Osteocyte (in vitro differentiated cells): ENCODE measurements around the gene PCCA. TPM values are rescaled to one million over a fixed set of nuclear protein-coding genes. Genes with fewer than 3 reads are reported as not detected.

Experiments used
- DNase-seq: peaks from one replicate; pipeline ENCODE4 v3.0.0; 2021; ENCODE audit warnings: mixed read lengths; ENCODE audit not compliant: unreplicated experiment; ENCODE audit errors: extremely low spot score
- H3K27ac Mint-ChIP-seq: one replicate; pipeline ENCODE4 v1.8.0; 2021; ENCODE audit warnings: mild to moderate bottlenecking, mixed read lengths; ENCODE audit not compliant: unreplicated experiment
- H3K27me3 Mint-ChIP-seq: one replicate; pipeline ENCODE4 v1.8.0; 2021; ENCODE audit warnings: mixed read lengths; ENCODE audit not compliant: unreplicated experiment
- H3K36me3 Mint-ChIP-seq: one replicate; pipeline ENCODE4 v1.8.0; 2021; ENCODE audit warnings: mixed read lengths; ENCODE audit not compliant: unreplicated experiment
- H3K4me1 Mint-ChIP-seq: one replicate; pipeline ENCODE4 v1.8.0; 2021; ENCODE audit warnings: mixed read lengths; ENCODE audit not compliant: unreplicated experiment
- H3K4me3 Mint-ChIP-seq: one replicate; pipeline ENCODE4 v1.8.0; 2021; ENCODE audit warnings: mild to moderate bottlenecking, moderate library complexity, mixed read lengths; ENCODE audit not compliant: unreplicated experiment
- H3K9me3 Mint-ChIP-seq: one replicate; pipeline ENCODE4 v1.8.0; 2021; ENCODE audit warnings: mixed read lengths; ENCODE audit not compliant: unreplicated experiment
- CTCF ChIP-seq: fragments of 200-600 bp; sonication (generic); IDR thresholded peaks from 2 replicates; pipeline ENCODE4 v1.5.0; 2021; ENCODE audit warnings: antibody characterized with exemption, mild to moderate bottlenecking, moderate library complexity
- total RNA-seq: library from RNA; stranded (reverse); gene quantifications from 2 replicates; pipeline ENCODE4 v1.2.1, GENCODE V29; 2021

The PCCA gene
- total RNA-seq, 1 donor from 2014 or later = 33.7 TPM

GRCh38 chr13:100511466-100511865 lies 422.6 kb downstream of the PCCA start:
- H3K4me1 Mint-ChIP-seq = peaks cover 63% of the 10 kb centered on the region
- peaks cover 3% of the 10 kb centered on the region for H3K36me3 Mint-ChIP-seq

GRCh38 chr13:100512422-100512821 lies 423.5 kb downstream of the PCCA start:
- peaks cover 62% of the 10 kb centered on the region for H3K4me1 Mint-ChIP-seq
- no peak overlapping the region for H3K4me3 Mint-ChIP-seq
- peaks cover 3% of the 10 kb centered on the region for H3K36me3 Mint-ChIP-seq
- no peak for DNase-seq
- no peaks in the 10 kb centered on the region for H3K27me3 Mint-ChIP-seq
- TF ChIP-seq CTCF = no peak
- no peaks in the 10 kb centered on the region for H3K9me3 Mint-ChIP-seq
- peak overlapping the region; percentile 75 for H3K27ac Mint-ChIP-seq

More at GRCh38 chr13:100511466-100511865, 422.6 kb downstream of the PCCA start:
- Mint-ChIP-seq H3K4me3 (no peak overlapping the region), H3K9me3 (no peaks in the 10 kb centered on the region), H3K27me3 (no peaks in the 10 kb centered on the region), H3K27ac (no peak overlapping the region)
- DNase-seq = no peak
- TF ChIP-seq CTCF = no peak

- Mint-ChIP-seq H3K27ac (peak overlapping the region; percentile 75), H3K9me3 (no peaks in the 10 kb centered on the region), H3K4me1 (peaks cover 62% of the 10 kb centered on the region), H3K36me3 (peaks cover 3% of the 10 kb centered on the region), H3K27me3 (no peaks in the 10 kb centered on the region), H3K4me3 (no peak overlapping the region)
- TF ChIP-seq CTCF = no peak
- DNase-seq = no peak
Measured at GRCh38 chr13:100513171-100513570, 424.3 kb downstream of the PCCA start.

- TF ChIP-seq CTCF = no peak
- Mint-ChIP-seq H3K9me3 (no peaks in the 10 kb centered on the region), H3K4me3 (peak overlapping the region; percentile 22), H3K36me3 (peaks cover 3% of the 10 kb centered on the region), H3K27me3 (no peaks in the 10 kb centered on the region), H3K27ac (peak overlapping the region; percentile 75), H3K4me1 (peaks cover 56% of the 10 kb centered on the region)
- DNase-seq = no peak
Measured at GRCh38 chr13:100513987-100514670, 425.2 kb downstream of the PCCA start.

GRCh38 chr13:100514788-100515409 lies 426.0 kb downstream of the PCCA start:
- TF ChIP-seq CTCF = peak; percentile 99
- Mint-ChIP-seq H3K4me3 (peak overlapping the region; percentile 20), H3K9me3 (no peaks in the 10 kb centered on the region), H3K4me1 (peaks cover 49% of the 10 kb centered on the region), H3K27ac (peak overlapping the region; percentile 75), H3K27me3 (no peaks in the 10 kb centered on the region), H3K36me3 (peaks cover 3% of the 10 kb centered on the region)
- DNase-seq = peak; percentile 91
